ENCODE results near the gene HRG. TPM values are rescaled to one million over a fixed set of nuclear protein-coding genes. Genes with fewer than 3 reads are reported as not detected.
"Not testable (repeated sequence)": the region's sequence is repeated elsewhere in the genome, so short reads cannot be mapped to it uniquely, and the experiment has no call there.

Gene HRG
- total RNA-seq, 1 donor from 2014 or later: not detected

- no peak overlapping the region for H3K4me3 ChIP-seq (ENCODE audit: low read depth, low read length)
- DNase-seq (ENCODE audit: low read depth): no peak
- no peak for TF ChIP-seq CTCF (conservative IDR thresholded peaks at IDR 0.05; ENCODE audit: low read depth, low read length)
Observed at GRCh38 chr3:186671051-186671450, 5.2 kb downstream of the HRG start.

DNA sequence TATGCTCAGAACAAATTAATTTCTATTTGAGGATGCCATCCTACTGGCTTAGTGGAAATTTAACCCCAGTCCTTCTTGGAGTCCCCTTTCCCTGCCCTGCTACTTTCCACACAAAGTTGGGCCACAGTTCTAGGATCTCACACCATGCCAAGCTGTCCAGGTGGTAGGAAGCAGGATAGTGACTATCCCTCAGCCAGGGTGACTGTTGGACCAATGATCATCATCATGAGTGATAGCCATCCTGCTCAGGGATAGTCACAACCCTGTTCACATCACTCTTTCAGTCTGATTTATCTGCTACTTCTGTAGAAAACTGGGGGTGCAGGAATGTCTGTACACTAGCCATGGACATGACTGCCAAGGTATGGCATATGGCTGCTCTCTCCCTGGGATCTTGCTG lies 12.8 kb downstream of the HRG start:
- H3K4me3 ChIP-seq (ENCODE audit: low read depth, low read length): no peak overlapping the region
- TF ChIP-seq CTCF (conservative IDR thresholded peaks at IDR 0.05; ENCODE audit: low read depth, low read length): no peak
- DNase-seq (ENCODE audit: low read depth): no peak

GRCh38 chr3:186679151-186679550 lies 13.3 kb downstream of the HRG start:
- TF ChIP-seq CTCF (conservative IDR thresholded peaks at IDR 0.05; ENCODE audit: low read depth, low read length): no peak
- no peak for DNase-seq (ENCODE audit: low read depth)
- no peak overlapping the region for H3K4me3 ChIP-seq (ENCODE audit: low read depth, low read length)

DNA sequence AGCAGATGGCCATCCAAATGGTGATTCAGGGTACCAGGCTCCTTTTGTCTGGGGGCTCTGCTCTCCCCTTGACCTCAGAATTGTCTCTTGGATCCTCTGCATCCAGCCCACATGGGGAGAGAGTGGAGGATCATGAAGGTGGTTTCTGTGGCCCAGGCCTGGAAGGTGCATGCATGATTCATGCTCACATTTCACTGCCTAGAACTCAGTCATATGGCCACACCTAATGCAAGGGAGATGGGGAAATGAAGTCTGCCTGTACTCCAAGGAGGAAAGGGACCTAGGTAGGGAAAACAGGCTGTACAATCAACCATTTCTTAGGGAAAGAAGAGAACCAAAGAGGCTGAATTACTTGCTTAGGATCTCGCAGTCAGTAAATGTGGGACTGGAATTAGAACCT lies 15.1 kb downstream of the HRG start:
- DNase-seq (ENCODE audit: low read depth): no peak
- TF ChIP-seq CTCF (conservative IDR thresholded peaks at IDR 0.05; ENCODE audit: low read depth, low read length): no peak
- no peak overlapping the region for H3K4me3 ChIP-seq (ENCODE audit: low read depth, low read length)

- H3K4me3 ChIP-seq (ENCODE audit: low read depth, low read length): no peak overlapping the region
- DNase-seq (ENCODE audit: low read depth): no peak
- TF ChIP-seq CTCF (conservative IDR thresholded peaks at IDR 0.05; ENCODE audit: low read depth, low read length): no peak
Observed at GRCh38 chr3:186682812-186683211, 17.0 kb downstream of the HRG start.

- DNase-seq (ENCODE audit: low read depth): no peak
- H3K4me3 ChIP-seq (ENCODE audit: low read depth, low read length): no peak overlapping the region
- TF ChIP-seq CTCF (conservative IDR thresholded peaks at IDR 0.05; ENCODE audit: low read depth, low read length): no peak
Observed at GRCh38 chr3:186683979-186684378, 18.2 kb downstream of the HRG start.

DNA sequence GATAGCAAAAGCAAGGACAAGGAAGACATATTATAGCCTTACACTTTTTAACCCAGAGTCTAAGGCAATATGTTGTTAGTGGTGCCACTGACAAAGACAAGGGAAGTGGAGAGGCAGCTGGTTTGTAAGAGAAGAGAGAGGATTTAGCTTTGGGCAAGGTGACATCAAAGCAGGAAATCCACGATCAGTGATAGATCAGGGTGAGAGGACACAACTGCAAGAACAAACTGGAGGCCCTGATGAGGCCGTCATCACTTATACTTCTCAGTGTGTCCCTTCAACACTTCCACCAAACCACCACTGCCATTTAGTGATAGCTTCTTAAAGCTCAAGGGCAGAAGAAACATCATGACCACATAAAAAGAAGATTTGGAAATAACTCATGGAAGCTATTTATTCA lies 20.7 kb downstream of the HRG start:
- not testable (repeated sequence) for H3K4me3 ChIP-seq (ENCODE audit: low read depth, low read length); DNase-seq (ENCODE audit: low read depth)

All from epithelial cell of proximal tubule (primary cell).